Measurements from ENCODE around the gene PNMT.

GRCh38 chr17:39653316-39653661 lies 15.0 kb upstream of the PNMT start:
- TF ChIP-seq, protein P1, sequence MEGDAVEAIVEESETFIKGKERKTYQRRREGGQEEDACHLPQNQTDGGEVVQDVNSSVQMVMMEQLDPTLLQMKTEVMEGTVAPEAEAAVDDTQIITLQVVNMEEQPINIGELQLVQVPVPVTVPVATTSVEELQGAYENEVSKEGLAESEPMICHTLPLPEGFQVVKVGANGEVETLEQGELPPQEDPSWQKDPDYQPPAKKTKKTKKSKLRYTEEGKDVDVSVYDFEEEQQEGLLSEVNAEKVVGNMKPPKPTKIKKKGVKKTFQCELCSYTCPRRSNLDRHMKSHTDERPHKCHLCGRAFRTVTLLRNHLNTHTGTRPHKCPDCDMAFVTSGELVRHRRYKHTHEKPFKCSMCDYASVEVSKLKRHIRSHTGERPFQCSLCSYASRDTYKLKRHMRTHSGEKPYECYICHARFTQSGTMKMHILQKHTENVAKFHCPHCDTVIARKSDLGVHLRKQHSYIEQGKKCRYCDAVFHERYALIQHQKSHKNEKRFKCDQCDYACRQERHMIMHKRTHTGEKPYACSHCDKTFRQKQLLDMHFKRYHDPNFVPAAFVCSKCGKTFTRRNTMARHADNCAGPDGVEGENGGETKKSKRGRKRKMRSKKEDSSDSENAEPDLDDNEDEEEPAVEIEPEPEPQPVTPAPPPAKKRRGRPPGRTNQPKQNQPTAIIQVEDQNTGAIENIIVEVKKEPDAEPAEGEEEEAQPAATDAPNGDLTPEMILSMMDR (conservative IDR thresholded peaks at IDR 0.05 in 1 of 2, IDR thresholded peaks at IDR 0.05 in 1 of 2; ENCODE audit: extremely low read depth in 1 of 2, insufficient read depth in 1 of 2, low read depth in 1 of 2, low read length in 2 of 2) = no peak
- no peak for TF ChIP-seq EZH2 (IDR thresholded peaks at IDR 0.05; ENCODE audit: borderline replicate concordance, low read length)
